Measurements from ENCODE around the gene USP47.
"Not testable (repeated sequence)": the region's sequence is repeated elsewhere in the genome, so short reads cannot be mapped to it uniquely, and the experiment has no call there.

Gene USP47

GRCh38 chr11:11816511-11817314, 25.1 kb upstream of the USP47 start:
- no peak for FAIRE-seq

GRCh38 chr11:11817957-11818356, 23.8 kb upstream of the USP47 start:
- no peak for FAIRE-seq
- TF ChIP-seq POLR2A (IDR thresholded peaks at IDR 0.05; ENCODE audit: low read depth, low read length): no peak

More at GRCh38 chr11:11816511-11817314, 25.1 kb upstream of the USP47 start:
- no peak for DNase-seq (ENCODE audit: insufficient read length, low spot score)
- no peak for TF ChIP-seq POLR2A (IDR thresholded peaks at IDR 0.05; ENCODE audit: low read depth, low read length)

GRCh38 chr11:11818529-11819121, 23.1 kb upstream of the USP47 start:
- DNase-seq (ENCODE audit: insufficient read length, low spot score) (no peak), FAIRE-seq (no peak)
- no peak for TF ChIP-seq POLR2A (IDR thresholded peaks at IDR 0.05; ENCODE audit: low read depth, low read length)

More at GRCh38 chr11:11817957-11818356, 23.8 kb upstream of the USP47 start:
- no peak for DNase-seq (ENCODE audit: insufficient read length, low spot score)

GRCh38 chr11:11821899-11822298, 19.9 kb upstream of the USP47 start:
- no peak for FAIRE-seq
- no peak for DNase-seq (ENCODE audit: insufficient read length, low spot score)
- TF ChIP-seq POLR2A (IDR thresholded peaks at IDR 0.05; ENCODE audit: low read depth, low read length): no peak

GRCh38 chr11:11822946-11823345, 18.8 kb upstream of the USP47 start:
- DNase-seq (ENCODE audit: insufficient read length, low spot score) (no peak), FAIRE-seq (no peak)
- TF ChIP-seq POLR2A (IDR thresholded peaks at IDR 0.05; ENCODE audit: low read depth, low read length): no peak

- DNase-seq (ENCODE audit: insufficient read length, low spot score) (no peak), FAIRE-seq (no peak)
- no peak for TF ChIP-seq POLR2A (IDR thresholded peaks at IDR 0.05; ENCODE audit: low read depth, low read length)
Observed at GRCh38 chr11:11826260-11826659, 15.5 kb upstream of the USP47 start.

- FAIRE-seq: no peak
Observed at GRCh38 chr11:11827272-11827671, 14.5 kb upstream of the USP47 start.

GRCh38 chr11:11831406-11831805, 10.4 kb upstream of the USP47 start:
- DNase-seq (ENCODE audit: insufficient read length, low spot score); FAIRE-seq: not testable (repeated sequence)

More at GRCh38 chr11:11827272-11827671, 14.5 kb upstream of the USP47 start:
- no peak for TF ChIP-seq POLR2A (IDR thresholded peaks at IDR 0.05; ENCODE audit: low read depth, low read length)
- DNase-seq (ENCODE audit: insufficient read length, low spot score): no peak

- DNase-seq (ENCODE audit: insufficient read length, low spot score) (no peak), FAIRE-seq (no peak)
- TF ChIP-seq POLR2A (IDR thresholded peaks at IDR 0.05; ENCODE audit: low read depth, low read length): no peak
Observed at GRCh38 chr11:11836676-11837231, 5.0 kb upstream of the USP47 start.

- no peak for TF ChIP-seq POLR2A (IDR thresholded peaks at IDR 0.05; ENCODE audit: low read depth, low read length)
- FAIRE-seq: no peak
Observed at GRCh38 chr11:11839718-11840117, 2.1 kb upstream of the USP47 start.

GRCh38 chr11:11841116-11841722, 553 bp upstream of the USP47 start:
- peak; percentile 38 for DNase-seq (ENCODE audit: insufficient read length, low spot score)
- peak; percentile 80 for FAIRE-seq
- TF ChIP-seq POLR2A (IDR thresholded peaks at IDR 0.05; ENCODE audit: low read depth, low read length): peak; percentile 54; the same call in 1 of the 2 replicates

More at GRCh38 chr11:11839718-11840117, 2.1 kb upstream of the USP47 start:
- no peak for DNase-seq (ENCODE audit: insufficient read length, low spot score)

GRCh38 chr11:11842421-11843008, 743 bp downstream of the USP47 start:
- peak; percentile 48 for TF ChIP-seq POLR2A (IDR thresholded peaks at IDR 0.05; ENCODE audit: low read depth, low read length)
- FAIRE-seq (peak; percentile 92), DNase-seq (ENCODE audit: insufficient read length, low spot score) (peak; percentile 31)

GRCh38 chr11:11843211-11843621, 1.4 kb downstream of the USP47 start:
- FAIRE-seq (no peak), DNase-seq (ENCODE audit: insufficient read length, low spot score) (no peak)
- TF ChIP-seq POLR2A (IDR thresholded peaks at IDR 0.05; ENCODE audit: low read depth, low read length): no peak

GRCh38 chr11:11843642-11844041, 1.9 kb downstream of the USP47 start:
- TF ChIP-seq POLR2A (IDR thresholded peaks at IDR 0.05; ENCODE audit: low read depth, low read length): no peak
- FAIRE-seq: no peak
- no peak for DNase-seq (ENCODE audit: insufficient read length, low spot score)

All from H54 (cell line).